Measurements from ENCODE around the gene VPS36.
"Not testable (repeated sequence)": the region's sequence is repeated elsewhere in the genome, so short reads cannot be mapped to it uniquely, and the experiment has no call there.

VPS36 gene, protein sequence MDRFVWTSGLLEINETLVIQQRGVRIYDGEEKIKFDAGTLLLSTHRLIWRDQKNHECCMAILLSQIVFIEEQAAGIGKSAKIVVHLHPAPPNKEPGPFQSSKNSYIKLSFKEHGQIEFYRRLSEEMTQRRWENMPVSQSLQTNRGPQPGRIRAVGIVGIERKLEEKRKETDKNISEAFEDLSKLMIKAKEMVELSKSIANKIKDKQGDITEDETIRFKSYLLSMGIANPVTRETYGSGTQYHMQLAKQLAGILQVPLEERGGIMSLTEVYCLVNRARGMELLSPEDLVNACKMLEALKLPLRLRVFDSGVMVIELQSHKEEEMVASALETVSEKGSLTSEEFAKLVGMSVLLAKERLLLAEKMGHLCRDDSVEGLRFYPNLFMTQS

DNA sequence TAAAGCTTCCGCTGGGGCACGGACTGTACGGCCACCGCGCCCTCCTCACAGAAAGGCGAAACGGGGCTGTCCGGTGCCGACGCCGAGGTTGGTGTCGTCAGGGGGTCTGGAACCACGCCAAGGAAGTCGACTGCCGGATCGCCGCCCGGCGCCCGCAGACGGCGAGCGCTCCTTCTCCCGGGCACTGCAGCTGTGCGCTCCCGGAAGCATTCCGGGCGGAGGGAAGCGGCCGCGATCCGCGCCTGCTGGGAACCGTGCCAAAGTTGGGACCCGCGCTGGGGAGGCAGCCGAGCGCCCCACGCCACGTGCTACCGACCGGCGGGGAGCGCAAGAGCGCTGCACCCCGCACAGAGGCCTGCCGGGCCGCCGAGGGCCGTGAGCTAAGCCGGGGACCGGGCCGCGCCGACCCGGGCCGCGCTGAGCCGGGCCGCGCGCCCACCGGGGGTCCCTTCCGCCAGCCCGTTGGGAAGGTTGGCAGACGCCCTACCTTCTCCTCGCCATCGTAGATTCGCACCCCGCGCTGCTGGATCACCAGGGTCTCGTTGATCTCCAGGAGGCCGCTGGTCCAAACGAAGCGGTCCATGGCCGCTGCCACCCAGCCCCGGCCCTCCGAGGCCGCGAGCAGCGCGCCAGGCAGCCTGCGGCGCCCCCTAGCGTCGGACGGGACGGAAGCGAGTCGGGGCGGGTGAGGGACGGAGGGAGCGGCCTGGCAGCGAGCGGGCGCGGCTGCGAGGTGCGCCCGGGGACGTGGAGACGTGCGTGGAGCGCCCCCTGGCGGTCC lies at the start of gene VPS36:
TSS of gene VPS36 (minus strand) at position 623 of the 781 bp plus-strand sequence. CDS start at position 583, 40 bp downstream.
- DNase-seq = peak; percentile 93

- not testable (repeated sequence) for DNase-seq
Observed at GRCh38 chr13:52497979-52498378, 47.5 kb upstream of the VPS36 start.

- DNase-seq = not testable (repeated sequence)
Observed at GRCh38 chr13:52494241-52494640, 43.8 kb upstream of the VPS36 start.

DNA sequence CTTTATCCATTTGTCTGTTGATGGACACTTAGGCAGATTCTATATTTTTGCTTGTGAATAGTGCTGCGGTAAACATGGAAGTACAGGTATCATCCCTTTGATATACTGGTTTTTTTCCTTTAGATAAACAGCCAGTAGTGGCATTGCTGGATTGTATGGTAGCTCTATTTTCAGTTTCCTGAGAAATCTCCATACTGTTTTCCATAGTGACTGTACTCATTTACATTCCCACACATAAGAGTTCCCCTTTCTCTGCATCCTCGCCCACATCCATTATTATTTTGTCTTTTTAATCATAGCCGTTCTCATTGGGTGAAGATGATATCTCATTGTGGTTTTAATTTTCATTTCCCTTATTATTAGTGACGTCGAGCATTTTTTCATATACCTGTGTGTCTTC lies 40.6 kb upstream of the VPS36 start:
- not testable (repeated sequence) for DNase-seq

GRCh38 chr13:52488763-52489162 lies 38.3 kb upstream of the VPS36 start:
- DNase-seq = not testable (repeated sequence)

DNA sequence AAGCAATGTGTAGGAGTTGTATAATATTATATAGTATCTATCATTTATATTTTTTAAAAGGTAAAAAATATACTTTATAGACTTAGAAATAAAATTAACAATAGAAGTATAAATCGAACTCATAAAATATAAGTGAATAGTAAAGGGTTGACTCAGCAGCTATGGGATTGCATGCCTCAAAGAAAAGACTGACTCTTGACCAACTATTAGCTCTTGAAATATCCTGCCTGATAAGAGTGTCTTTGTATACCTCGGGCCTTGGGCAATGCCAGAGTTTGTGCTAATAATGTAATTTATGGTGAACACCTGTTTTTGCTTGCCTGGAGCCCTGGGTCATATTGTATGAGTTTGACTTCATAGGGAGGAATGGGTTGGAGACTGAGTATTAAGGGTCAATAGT lies 36.6 kb upstream of the VPS36 start:
- not testable (repeated sequence) for DNase-seq

- DNase-seq = not testable (repeated sequence)
Observed at GRCh38 chr13:52480677-52481428, 30.4 kb upstream of the VPS36 start.

DNA sequence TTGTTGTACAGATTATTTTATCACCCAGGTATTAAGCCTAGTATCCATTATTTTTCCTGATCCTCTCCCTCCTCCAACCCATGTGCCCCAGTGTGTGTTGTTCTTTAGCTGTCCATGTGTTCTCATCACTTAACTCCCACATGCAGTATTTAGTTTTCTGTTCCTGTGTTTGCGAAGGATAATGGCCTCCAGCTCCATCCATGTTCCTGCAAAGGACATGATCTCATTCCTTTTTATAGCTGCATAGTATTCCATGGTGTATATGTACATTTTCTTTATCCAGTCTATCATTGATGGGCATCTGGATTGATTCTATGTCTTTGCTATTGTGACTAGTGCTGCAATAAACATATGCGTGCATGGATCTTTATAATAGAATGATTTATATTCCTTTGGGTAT lies 18.1 kb upstream of the VPS36 start:
- not testable (repeated sequence) for DNase-seq

DNA sequence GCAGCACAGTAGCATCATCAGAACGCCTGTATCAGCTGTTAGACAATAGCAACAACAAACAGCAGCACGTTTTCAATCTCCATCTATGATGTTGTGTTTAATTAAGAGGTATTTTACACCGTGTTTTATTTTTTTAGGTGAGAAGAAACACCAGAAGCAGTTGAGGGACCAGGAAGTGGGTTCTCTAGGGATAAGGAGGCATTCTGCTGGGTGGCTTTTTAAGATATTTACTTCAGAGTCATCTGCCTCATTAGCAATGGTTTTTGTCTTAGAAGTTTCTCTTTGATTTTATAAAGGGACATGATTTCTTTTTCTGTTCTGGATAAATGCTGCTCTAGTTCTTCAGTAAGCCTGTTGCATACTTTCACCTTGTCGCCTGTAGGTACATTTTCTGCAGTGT lies 13.1 kb upstream of the VPS36 start:
- no peak for DNase-seq

- no peak for DNase-seq
Observed at GRCh38 chr13:52461265-52461664, 10.8 kb upstream of the VPS36 start.

GRCh38 chr13:52459668-52460067 lies 9.2 kb upstream of the VPS36 start:
- peak; percentile 75 for DNase-seq

- DNase-seq = peak; percentile 61
Observed at GRCh38 chr13:52455677-52456041, 5.2 kb upstream of the VPS36 start.

- DNase-seq = peak; percentile 95
Observed at GRCh38 chr13:52454820-52455676, 4.6 kb upstream of the VPS36 start, which contains the start of gene CKAP2. Gene CKAP2 (plus strand): TSS chr13:52455478. CDS start chr13:52455557, 79 bp downstream.

DNA sequence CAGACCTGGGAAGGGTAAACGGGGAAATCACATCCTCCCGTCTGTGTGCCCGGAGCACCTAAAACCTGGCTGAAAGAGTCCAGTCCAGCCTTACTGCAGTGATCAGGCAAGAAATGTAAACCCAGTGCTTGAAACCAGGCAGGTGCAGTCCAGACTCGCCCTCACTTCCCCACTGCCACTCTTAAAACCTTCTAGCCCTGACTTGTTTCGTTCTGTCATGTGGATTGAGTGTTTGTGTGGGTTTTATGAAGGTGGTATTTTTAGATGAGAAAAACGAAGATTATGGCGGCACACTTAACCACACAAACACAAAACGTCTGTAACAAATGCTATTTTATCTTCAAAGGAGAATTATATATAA lies 4.0 kb upstream of the VPS36 start:
- peak; percentile 9 for DNase-seq

- DNase-seq = no peak
Observed at GRCh38 chr13:52452470-52452869, 2.0 kb upstream of the VPS36 start.

- DNase-seq = no peak
Observed at GRCh38 chr13:52451135-52451804, 836 bp upstream of the VPS36 start.

DNA sequence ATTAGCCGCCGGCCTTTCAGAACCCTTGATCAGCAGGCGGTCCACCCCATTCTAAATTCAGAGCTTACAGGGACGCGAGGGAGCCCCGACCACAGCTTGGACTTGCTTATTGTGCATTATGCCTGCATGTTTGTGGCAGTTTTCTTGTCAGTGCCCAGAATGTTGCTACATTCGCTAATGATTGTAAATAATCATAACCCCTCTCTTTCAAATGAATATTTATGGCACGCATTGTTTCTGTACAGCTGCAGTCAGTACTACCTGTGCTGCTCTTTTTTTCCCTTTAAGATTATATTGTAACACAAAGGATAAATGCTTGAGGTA lies 321 bp upstream of the VPS36 start:
- DNase-seq = no peak

- DNase-seq = no peak
Observed at GRCh38 chr13:52449331-52450011, 963 bp downstream of the VPS36 start.

GRCh38 chr13:52447815-52448552 lies 2.5 kb downstream of the VPS36 start:
- peak; percentile 10 for DNase-seq

GRCh38 chr13:52447354-52447753 lies 3.1 kb downstream of the VPS36 start:
- no peak for DNase-seq

- DNase-seq = no peak
Observed at GRCh38 chr13:52446265-52446664, 4.2 kb downstream of the VPS36 start.

All from EL (cell line).